ENCODE results near the gene TGM3.

TGM3 gene

DNA sequence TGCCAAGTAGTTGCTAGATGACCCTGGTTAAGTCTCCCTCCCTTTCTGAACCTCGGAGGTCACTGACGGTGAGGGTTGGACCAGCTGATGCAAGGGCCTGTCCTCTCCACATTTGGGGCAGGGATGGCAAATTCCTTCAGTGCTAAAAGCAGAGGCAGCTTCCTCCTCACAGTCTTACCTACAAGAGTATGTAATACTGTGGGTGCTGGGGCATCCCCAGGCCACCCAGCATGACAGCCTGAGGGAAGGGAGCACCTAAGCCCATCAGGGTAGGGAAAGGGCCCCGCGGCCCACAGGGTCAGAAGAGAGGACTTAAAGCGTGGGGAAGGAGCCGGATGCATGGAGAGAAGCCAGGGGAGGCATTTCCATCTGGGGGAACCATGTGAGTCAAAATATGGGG lies 38.0 kb downstream of the TGM3 start:
- TF ChIP-seq, protein P1, sequence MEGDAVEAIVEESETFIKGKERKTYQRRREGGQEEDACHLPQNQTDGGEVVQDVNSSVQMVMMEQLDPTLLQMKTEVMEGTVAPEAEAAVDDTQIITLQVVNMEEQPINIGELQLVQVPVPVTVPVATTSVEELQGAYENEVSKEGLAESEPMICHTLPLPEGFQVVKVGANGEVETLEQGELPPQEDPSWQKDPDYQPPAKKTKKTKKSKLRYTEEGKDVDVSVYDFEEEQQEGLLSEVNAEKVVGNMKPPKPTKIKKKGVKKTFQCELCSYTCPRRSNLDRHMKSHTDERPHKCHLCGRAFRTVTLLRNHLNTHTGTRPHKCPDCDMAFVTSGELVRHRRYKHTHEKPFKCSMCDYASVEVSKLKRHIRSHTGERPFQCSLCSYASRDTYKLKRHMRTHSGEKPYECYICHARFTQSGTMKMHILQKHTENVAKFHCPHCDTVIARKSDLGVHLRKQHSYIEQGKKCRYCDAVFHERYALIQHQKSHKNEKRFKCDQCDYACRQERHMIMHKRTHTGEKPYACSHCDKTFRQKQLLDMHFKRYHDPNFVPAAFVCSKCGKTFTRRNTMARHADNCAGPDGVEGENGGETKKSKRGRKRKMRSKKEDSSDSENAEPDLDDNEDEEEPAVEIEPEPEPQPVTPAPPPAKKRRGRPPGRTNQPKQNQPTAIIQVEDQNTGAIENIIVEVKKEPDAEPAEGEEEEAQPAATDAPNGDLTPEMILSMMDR (IDR thresholded peaks at IDR 0.05; ENCODE audit: borderline replicate concordance, insufficient read depth, low read depth, low read length), result no peak
- no peak overlapping the region for H3K4me3 ChIP-seq (ENCODE audit: low read depth, low read length)

DNA sequence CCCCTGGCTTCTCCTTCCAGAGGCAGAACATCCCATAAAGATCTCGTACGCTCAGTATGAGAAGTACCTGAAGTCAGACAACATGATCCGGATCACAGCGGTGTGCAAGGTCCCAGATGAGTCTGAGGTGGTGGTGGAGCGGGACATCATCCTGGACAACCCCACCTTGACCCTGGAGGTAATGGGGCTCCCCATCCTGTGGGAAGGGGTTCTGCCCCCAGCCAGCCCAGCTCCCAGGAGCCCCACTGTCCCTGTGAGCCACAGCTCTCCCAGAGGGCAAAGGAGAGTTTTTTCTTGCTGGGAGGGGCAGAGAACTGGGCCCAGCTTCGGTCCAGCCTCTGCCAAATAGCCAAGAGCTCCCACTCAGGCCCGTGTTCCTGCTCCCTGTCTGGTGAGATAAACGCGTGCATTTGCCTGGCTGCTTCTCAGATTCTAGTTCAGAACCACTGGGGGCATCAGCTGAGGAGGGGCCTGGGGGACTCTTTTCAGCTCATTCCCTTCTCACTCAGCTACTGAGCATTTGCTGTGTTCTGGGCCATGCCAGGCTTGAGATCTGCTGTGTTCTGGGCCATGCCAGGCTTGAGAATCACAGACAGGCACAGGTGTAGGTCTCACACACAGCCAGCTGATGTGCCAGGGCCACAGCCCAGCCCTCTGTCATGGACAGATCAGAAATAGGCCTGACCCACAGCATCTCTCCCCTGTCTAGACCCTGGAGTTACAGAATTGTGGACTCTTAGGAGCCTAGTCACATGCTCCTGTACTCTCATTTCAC lies 39.5 kb downstream of the TGM3 start:
- H3K4me3 ChIP-seq (ENCODE audit: low read depth, low read length), result no peak overlapping the region
- TF ChIP-seq, protein P1 (IDR thresholded peaks at IDR 0.05; ENCODE audit: borderline replicate concordance, insufficient read depth, low read depth, low read length), result no peak

DNA sequence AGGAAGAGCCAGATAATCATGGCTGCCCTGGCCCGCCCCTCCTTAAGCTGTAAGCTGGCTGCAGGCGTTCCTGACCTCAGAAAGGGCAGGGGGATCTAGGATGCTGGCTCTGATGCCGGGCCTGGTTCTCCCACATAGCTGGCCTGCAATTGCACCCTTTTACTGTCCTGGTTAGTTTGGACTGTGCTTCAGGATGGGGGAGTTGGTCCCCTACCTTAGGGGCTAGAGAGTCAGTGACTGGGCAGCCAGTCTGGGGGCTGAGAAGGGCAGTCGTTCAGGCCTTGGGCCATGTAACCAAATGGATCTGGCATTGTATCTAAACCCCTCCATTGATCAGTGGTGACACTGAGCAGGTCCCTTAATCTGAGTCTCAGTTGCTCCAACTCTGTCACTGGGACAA lies 40.7 kb downstream of the TGM3 start:
- TF ChIP-seq, protein P1 (IDR thresholded peaks at IDR 0.05; ENCODE audit: borderline replicate concordance, insufficient read depth, low read depth, low read length), result no peak
- H3K4me3 ChIP-seq (ENCODE audit: low read depth, low read length), result no peak overlapping the region

DNA sequence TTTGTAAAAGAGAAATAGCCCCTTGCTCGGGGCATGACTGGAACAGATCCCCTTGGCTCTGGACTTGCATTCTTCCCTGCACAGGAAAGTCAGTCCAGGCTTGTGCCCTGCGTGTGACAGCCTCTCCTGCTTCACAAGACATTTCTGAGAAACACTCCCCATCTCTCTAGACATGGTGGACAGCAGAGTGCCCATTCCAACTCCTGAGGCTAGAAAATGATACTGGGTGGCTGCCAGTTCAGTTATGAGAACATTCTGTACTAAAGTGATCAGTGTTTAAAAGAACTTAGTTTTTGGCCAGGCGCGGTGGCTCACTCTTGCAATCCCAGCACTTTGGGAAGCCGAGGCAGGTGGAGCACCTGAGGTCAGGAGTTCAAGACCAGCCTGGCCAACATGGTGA lies 41.3 kb downstream of the TGM3 start:
- H3K4me3 ChIP-seq (ENCODE audit: low read depth, low read length), result no peak overlapping the region
- TF ChIP-seq, protein P1 (IDR thresholded peaks at IDR 0.05; ENCODE audit: borderline replicate concordance, insufficient read depth, low read depth, low read length), result no peak

DNA sequence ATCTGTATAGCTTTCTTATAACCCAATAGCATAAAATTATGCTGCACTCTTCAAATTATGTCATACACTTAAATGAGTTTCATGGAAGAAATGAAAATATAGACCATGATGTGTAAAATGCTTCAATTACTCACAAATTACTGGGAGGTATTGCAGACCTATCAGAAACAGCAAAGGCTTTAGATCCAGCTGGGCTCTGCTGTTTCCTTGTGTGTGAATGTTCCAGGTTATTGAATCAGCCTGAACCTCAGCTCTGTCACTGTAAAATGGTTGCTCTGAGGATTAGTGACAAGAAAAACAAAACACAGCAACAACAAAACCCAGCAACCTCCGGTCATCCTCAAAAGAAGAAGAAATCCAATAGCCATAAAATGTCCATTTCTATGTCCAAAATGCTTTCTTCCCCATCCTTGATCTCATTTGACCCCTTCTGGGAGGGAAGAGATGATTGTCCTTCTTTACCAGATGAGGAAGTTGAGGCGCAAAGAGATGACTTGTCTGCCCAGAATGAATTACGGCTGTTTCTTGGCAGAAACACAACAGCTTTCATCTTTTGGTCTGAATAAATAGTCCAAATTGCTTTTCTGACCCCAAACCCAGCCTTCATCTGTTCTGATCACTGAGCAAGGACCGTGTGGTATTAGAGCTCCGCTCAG lies 42.7 kb downstream of the TGM3 start:
- TF ChIP-seq, protein P1 (IDR thresholded peaks at IDR 0.05; ENCODE audit: borderline replicate concordance, insufficient read depth, low read depth, low read length), result no peak

DNA sequence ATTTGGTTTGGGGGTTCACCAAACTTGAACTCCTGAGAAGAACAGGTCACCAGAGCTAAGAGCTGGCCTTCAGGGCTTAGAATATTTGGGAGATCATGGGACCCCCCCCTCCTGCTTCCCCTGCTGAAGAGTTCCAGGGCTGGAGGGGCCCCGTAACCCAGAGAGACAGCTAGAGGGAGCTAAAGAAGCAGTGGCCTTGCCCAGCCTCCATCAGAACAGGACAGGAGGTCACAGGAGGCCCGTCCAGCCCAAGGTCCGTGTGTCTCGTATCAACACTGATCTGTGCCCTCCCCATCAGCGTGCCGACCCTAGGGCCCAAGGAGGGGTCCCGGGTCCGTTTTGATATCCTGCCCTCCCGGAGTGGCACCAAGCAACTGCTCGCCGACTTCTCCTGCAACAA lies 44.3 kb downstream of the TGM3 start:
- no peak overlapping the region for H3K4me3 ChIP-seq (ENCODE audit: low read depth, low read length)
- TF ChIP-seq, protein P1 (IDR thresholded peaks at IDR 0.05; ENCODE audit: borderline replicate concordance, insufficient read depth, low read depth, low read length), result no peak

More for the DNA sequence above, 42.7 kb downstream of the TGM3 start:
- no peak overlapping the region for H3K4me3 ChIP-seq (ENCODE audit: low read depth, low read length)

DNA sequence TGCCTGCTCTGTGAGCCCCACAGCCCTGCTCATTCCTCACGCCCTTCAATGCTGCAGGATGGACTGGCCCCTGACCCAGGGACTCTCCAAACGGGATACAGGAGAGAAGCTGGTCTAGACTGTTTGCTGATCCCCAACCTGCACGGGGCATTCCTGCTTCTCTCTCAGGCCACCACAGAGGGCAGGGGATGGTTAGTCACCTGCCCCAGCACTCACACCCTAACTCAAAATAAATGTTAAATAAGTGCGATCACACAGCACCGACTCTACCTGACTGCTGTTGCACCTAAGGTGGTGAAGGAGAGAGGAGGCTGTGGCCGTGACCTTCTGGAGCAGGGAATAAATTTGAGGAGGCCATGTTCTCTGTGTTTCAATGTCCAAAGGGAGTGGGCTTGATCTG lies 45.0 kb downstream of the TGM3 start:
- H3K4me3 ChIP-seq (ENCODE audit: low read depth, low read length), result no peak overlapping the region
- TF ChIP-seq, protein P1 (IDR thresholded peaks at IDR 0.05; ENCODE audit: borderline replicate concordance, insufficient read depth, low read depth, low read length), result no peak
